ENCODE measurements around the gene GABBR2.

DNA sequence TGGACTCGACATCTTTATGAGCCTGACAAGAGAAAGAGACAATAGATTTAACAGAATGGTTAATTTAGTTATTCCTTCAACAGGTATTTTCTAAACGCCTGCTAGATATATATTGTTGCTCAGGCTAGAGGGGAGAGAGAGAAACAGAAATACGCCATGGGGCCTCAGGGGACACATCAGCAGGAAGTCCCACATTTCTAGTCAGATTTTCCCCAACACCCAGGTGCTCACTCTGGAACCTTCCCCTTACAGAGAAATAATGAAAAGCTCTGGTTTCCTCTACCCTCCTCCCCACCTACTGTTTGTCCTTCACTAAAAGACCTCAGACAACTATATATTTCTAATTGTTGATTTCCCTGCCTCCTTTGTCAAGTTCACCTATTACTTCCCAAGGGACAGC is 323.0 kb downstream of the GABBR2 start:
- no peak for TF ChIP-seq YY1 (IDR thresholded peaks at IDR 0.05; ENCODE audit: low read depth)
- TF ChIP-seq, protein P1, sequence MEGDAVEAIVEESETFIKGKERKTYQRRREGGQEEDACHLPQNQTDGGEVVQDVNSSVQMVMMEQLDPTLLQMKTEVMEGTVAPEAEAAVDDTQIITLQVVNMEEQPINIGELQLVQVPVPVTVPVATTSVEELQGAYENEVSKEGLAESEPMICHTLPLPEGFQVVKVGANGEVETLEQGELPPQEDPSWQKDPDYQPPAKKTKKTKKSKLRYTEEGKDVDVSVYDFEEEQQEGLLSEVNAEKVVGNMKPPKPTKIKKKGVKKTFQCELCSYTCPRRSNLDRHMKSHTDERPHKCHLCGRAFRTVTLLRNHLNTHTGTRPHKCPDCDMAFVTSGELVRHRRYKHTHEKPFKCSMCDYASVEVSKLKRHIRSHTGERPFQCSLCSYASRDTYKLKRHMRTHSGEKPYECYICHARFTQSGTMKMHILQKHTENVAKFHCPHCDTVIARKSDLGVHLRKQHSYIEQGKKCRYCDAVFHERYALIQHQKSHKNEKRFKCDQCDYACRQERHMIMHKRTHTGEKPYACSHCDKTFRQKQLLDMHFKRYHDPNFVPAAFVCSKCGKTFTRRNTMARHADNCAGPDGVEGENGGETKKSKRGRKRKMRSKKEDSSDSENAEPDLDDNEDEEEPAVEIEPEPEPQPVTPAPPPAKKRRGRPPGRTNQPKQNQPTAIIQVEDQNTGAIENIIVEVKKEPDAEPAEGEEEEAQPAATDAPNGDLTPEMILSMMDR (IDR thresholded peaks at IDR 0.05) = no peak
- TF ChIP-seq, protein P2, sequence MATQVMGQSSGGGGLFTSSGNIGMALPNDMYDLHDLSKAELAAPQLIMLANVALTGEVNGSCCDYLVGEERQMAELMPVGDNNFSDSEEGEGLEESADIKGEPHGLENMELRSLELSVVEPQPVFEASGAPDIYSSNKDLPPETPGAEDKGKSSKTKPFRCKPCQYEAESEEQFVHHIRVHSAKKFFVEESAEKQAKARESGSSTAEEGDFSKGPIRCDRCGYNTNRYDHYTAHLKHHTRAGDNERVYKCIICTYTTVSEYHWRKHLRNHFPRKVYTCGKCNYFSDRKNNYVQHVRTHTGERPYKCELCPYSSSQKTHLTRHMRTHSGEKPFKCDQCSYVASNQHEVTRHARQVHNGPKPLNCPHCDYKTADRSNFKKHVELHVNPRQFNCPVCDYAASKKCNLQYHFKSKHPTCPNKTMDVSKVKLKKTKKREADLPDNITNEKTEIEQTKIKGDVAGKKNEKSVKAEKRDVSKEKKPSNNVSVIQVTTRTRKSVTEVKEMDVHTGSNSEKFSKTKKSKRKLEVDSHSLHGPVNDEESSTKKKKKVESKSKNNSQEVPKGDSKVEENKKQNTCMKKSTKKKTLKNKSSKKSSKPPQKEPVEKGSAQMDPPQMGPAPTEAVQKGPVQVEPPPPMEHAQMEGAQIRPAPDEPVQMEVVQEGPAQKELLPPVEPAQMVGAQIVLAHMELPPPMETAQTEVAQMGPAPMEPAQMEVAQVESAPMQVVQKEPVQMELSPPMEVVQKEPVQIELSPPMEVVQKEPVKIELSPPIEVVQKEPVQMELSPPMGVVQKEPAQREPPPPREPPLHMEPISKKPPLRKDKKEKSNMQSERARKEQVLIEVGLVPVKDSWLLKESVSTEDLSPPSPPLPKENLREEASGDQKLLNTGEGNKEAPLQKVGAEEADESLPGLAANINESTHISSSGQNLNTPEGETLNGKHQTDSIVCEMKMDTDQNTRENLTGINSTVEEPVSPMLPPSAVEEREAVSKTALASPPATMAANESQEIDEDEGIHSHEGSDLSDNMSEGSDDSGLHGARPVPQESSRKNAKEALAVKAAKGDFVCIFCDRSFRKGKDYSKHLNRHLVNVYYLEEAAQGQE (IDR thresholded peaks at IDR 0.05; ENCODE audit: low read depth, low read length) = no peak
